Spleen (tissue), 7 donors: ENCODE measurements around the gene ORC3.

Experiments used
- POLR2A ChIP-seq, 3 donors: fragments of 450-650 bp; IDR thresholded peaks; one replicate each; pipeline ENCODE4 v1.5.1; 2017; ENCODE audit warnings: antibody characterized with exemption in 3 of 3, mild to moderate bottlenecking in 1 of 3
- POLR2AphosphoS5 ChIP-seq, 3 donors: sonication (generic); formaldehyde crosslinking; IDR thresholded peaks; one replicate each; pipeline ENCODE4 v1.5.1; 2017; ENCODE audit warnings: antibody characterized with exemption in 3 of 3
- TF ChIP-seq, protein P1 (sequence below), 11 experiments: fragments of 200-600 bp in 7 of 11; fragments of 450-650 bp in 4 of 11; sonication (generic) in 4 of 11; IDR thresholded peaks in 8 of 11; conservative IDR thresholded peaks in 3 of 11; 1 replicate in 7 of 11; 2 replicates in 4 of 11; pipeline versions ENCODE4 v1.4.0 to v1.8.0; 2016 to 2021; ENCODE audit warnings: antibody characterized with exemption in 11 of 11, inconsistent platforms in 4 of 11, mild to moderate bottlenecking in 1 of 11
- donor health status: DM: no; HTN: no; CAD: no; lungs with moderate emphysema.
- donor health status: DM: no; HTN: no; CAD: no.
- donor health status: DM: no; HTN: no; CAD: no.

DNA sequence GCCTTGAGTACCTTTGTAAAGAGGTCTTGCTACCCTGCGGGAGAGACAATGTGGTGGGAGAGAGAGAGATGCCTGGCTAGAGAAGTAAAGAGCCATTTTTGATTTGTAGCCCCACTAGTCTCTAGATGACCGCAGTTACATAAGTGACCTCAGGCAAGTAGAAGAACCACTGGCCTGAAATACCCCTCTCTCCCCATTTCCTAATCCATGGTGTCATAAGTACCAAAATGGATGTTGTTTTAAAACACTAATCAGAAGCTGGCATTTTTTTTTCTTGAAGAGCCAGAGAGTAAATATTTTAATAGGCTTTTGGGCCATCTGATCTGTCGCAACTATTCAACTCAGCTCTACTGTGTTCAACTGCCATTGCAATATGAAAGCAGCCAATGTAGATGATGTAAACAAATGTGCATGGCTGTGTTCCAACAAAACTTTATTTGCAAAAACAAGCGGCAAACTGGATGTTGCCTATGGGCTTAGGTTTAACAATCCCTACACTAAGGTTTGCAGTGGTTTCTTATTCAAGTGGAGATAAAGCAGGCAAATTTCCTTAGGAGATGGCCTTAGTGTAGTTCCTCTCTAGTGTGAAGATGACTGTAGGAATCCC is 36.7 kb upstream of the ORC3 start:
- TF ChIP-seq, protein P1, sequence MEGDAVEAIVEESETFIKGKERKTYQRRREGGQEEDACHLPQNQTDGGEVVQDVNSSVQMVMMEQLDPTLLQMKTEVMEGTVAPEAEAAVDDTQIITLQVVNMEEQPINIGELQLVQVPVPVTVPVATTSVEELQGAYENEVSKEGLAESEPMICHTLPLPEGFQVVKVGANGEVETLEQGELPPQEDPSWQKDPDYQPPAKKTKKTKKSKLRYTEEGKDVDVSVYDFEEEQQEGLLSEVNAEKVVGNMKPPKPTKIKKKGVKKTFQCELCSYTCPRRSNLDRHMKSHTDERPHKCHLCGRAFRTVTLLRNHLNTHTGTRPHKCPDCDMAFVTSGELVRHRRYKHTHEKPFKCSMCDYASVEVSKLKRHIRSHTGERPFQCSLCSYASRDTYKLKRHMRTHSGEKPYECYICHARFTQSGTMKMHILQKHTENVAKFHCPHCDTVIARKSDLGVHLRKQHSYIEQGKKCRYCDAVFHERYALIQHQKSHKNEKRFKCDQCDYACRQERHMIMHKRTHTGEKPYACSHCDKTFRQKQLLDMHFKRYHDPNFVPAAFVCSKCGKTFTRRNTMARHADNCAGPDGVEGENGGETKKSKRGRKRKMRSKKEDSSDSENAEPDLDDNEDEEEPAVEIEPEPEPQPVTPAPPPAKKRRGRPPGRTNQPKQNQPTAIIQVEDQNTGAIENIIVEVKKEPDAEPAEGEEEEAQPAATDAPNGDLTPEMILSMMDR (IDR thresholded peaks at IDR 0.05 in 8 of 11, conservative IDR thresholded peaks at IDR 0.05 in 3 of 11), result no peak
- TF ChIP-seq POLR2A (IDR thresholded peaks at IDR 0.05) (no peak), POLR2AphosphoS5 (IDR thresholded peaks at IDR 0.05) (no peak)
